Muscle layer of colon (tissue), 2 donors: Measurements from ENCODE around the gene ACCS.

Experiments used
- H3K27ac ChIP-seq: one replicate; pipeline ENCODE4 v1.7.0; 2013; ENCODE audit warnings: low read depth, mild to moderate bottlenecking, low read length, moderate library complexity
- H3K27me3 ChIP-seq, 2 donors: one replicate each; pipeline ENCODE4 v1.7.0; 2013; ENCODE audit warnings: low read length in 2 of 2, mild to moderate bottlenecking in 2 of 2; ENCODE audit not compliant: insufficient read depth in 2 of 2, control insufficient read depth in 1 of 2
- H3K36me3 ChIP-seq: one replicate; pipeline ENCODE4 v1.7.0; 2013; ENCODE audit warnings: mild to moderate bottlenecking, low read length; ENCODE audit not compliant: insufficient read depth
- H3K4me1 ChIP-seq: one replicate; pipeline ENCODE4 v1.7.0; 2013; ENCODE audit warnings: mild to moderate bottlenecking, low read length; ENCODE audit not compliant: insufficient read depth
- H3K4me3 ChIP-seq, 2 donors: one replicate each; pipeline ENCODE4 v1.7.0; 2013; ENCODE audit warnings: low read length in 2 of 2, low read depth in 1 of 2, mild to moderate bottlenecking in 1 of 2, moderate library complexity in 1 of 2
- H3K9ac ChIP-seq: one replicate; pipeline ENCODE4 v1.7.0; 2013; ENCODE audit warnings: low read length
- H3K9me3 ChIP-seq: one replicate; pipeline ENCODE4 v1.7.0; 2013; ENCODE audit warnings: mild to moderate bottlenecking, low read length
- donor health status: abdominal sarcoma.
- donor health status: Adenocarcinoma of cecum.

The ACCS gene

GRCh38 chr11:44047298-44047697, 18.8 kb upstream of the ACCS start:
- no peaks in the 10 kb centered on the region for H3K27me3 ChIP-seq
- no peak overlapping the region for H3K9ac ChIP-seq
- no peak overlapping the region for H3K27ac ChIP-seq
- no peaks in the 10 kb centered on the region for H3K9me3 ChIP-seq
- H3K36me3 ChIP-seq = no peaks in the 10 kb centered on the region
- no peak overlapping the region for H3K4me3 ChIP-seq
- no peaks in the 10 kb centered on the region for H3K4me1 ChIP-seq

GRCh38 chr11:44047931-44048431, 18.1 kb upstream of the ACCS start, which contains the start of gene ACCSL:
ACCSL (plus strand) TSS chr11:44047981; CDS start chr11:44048037, 56 bp downstream.
- Histone ChIP-seq H3K9ac (no peak within 1 kb of the TSS), H3K36me3 (no peaks in the 10 kb centered on the region), H3K4me1 (no peaks in the 10 kb centered on the region), H3K27me3 (no peaks in the 10 kb centered on the region), H3K9me3 (no peaks in the 10 kb centered on the region), H3K27ac (no peak within 1 kb of the TSS), H3K4me3 (no peak within 1 kb of the TSS)

GRCh38 chr11:44049832-44050231, 16.2 kb upstream of the ACCS start:
- no peaks in the 10 kb centered on the region for H3K27me3 ChIP-seq
- H3K9ac ChIP-seq = no peak overlapping the region
- H3K36me3 ChIP-seq = no peaks in the 10 kb centered on the region
- H3K9me3 ChIP-seq = no peaks in the 10 kb centered on the region
- no peaks in the 10 kb centered on the region for H3K4me1 ChIP-seq
- no peak overlapping the region for H3K4me3 ChIP-seq
- H3K27ac ChIP-seq = no peak overlapping the region

GRCh38 chr11:44051171-44051570, 14.9 kb upstream of the ACCS start:
- no peaks in the 10 kb centered on the region for H3K27me3 ChIP-seq
- H3K4me1 ChIP-seq = no peaks in the 10 kb centered on the region
- H3K9ac ChIP-seq = no peak overlapping the region
- no peak overlapping the region for H3K27ac ChIP-seq
- no peaks in the 10 kb centered on the region for H3K9me3 ChIP-seq
- H3K4me3 ChIP-seq = no peak overlapping the region
- no peaks in the 10 kb centered on the region for H3K36me3 ChIP-seq

- Histone ChIP-seq H3K4me1 (no peaks in the 10 kb centered on the region), H3K27me3 (no peaks in the 10 kb centered on the region), H3K36me3 (no peaks in the 10 kb centered on the region), H3K9ac (no peak overlapping the region), H3K9me3 (no peaks in the 10 kb centered on the region), H3K4me3 (no peak overlapping the region), H3K27ac (no peak overlapping the region)
Measured at GRCh38 chr11:44057340-44057739, 8.7 kb upstream of the ACCS start.

GRCh38 chr11:44058275-44058674, 7.8 kb upstream of the ACCS start:
- H3K4me1 ChIP-seq = no peaks in the 10 kb centered on the region
- no peak overlapping the region for H3K27ac ChIP-seq
- H3K4me3 ChIP-seq = no peak overlapping the region
- no peaks in the 10 kb centered on the region for H3K36me3 ChIP-seq
- no peak overlapping the region for H3K9ac ChIP-seq
- no peaks in the 10 kb centered on the region for H3K27me3 ChIP-seq
- H3K9me3 ChIP-seq = no peaks in the 10 kb centered on the region

GRCh38 chr11:44065161-44065661, 859 bp upstream of the ACCS start:
- Histone ChIP-seq H3K9me3 (no peaks in the 10 kb centered on the region), H3K9ac (peak overlapping the region; percentile 49), H3K27ac (peak overlapping the region; percentile 94), H3K4me1 (peaks cover 11% of the 10 kb centered on the region), H3K4me3 (peak overlapping the region in 1 of 2 donors; percentile 89), H3K27me3 (no peaks in the 10 kb centered on the region), H3K36me3 (peaks cover 6% of the 10 kb centered on the region)

GRCh38 chr11:44066732-44067141, 667 bp downstream of the ACCS start:
- H3K4me3 ChIP-seq = peak overlapping the region; percentile 70 to 89
- peaks cover 16% of the 10 kb centered on the region for H3K36me3 ChIP-seq
- no peaks in the 10 kb centered on the region for H3K27me3 ChIP-seq
- H3K9me3 ChIP-seq = no peaks in the 10 kb centered on the region
- H3K9ac ChIP-seq = peak overlapping the region; percentile 80
- H3K27ac ChIP-seq = peak overlapping the region; percentile 94
- peaks cover 11% of the 10 kb centered on the region for H3K4me1 ChIP-seq

GRCh38 chr11:44067266-44067665, 1.2 kb downstream of the ACCS start:
- H3K9ac ChIP-seq = no peak overlapping the region
- no peaks in the 10 kb centered on the region for H3K27me3 ChIP-seq
- no peak overlapping the region for H3K27ac ChIP-seq
- H3K9me3 ChIP-seq = no peaks in the 10 kb centered on the region
- peak overlapping the region; percentile 70 to 89 for H3K4me3 ChIP-seq
- peaks cover 16% of the 10 kb centered on the region for H3K36me3 ChIP-seq
- peaks cover 11% of the 10 kb centered on the region for H3K4me1 ChIP-seq

GRCh38 chr11:44068180-44068579, 2.1 kb downstream of the ACCS start:
- no peaks in the 10 kb centered on the region for H3K9me3 ChIP-seq
- no peak overlapping the region for H3K27ac ChIP-seq
- H3K9ac ChIP-seq = no peak overlapping the region

GRCh38 chr11:44071157-44071556, 5.1 kb downstream of the ACCS start:
- no peaks in the 10 kb centered on the region for H3K27me3 ChIP-seq
- peaks cover 11% of the 10 kb centered on the region for H3K4me1 ChIP-seq
- no peak overlapping the region for H3K27ac ChIP-seq
- H3K4me3 ChIP-seq = no peak overlapping the region
- H3K9me3 ChIP-seq = no peaks in the 10 kb centered on the region
- peaks cover 39% of the 10 kb centered on the region for H3K36me3 ChIP-seq
- no peak overlapping the region for H3K9ac ChIP-seq

More at GRCh38 chr11:44068180-44068579, 2.1 kb downstream of the ACCS start:
- Histone ChIP-seq H3K4me3 (no peak overlapping the region), H3K27me3 (no peaks in the 10 kb centered on the region), H3K36me3 (peaks cover 16% of the 10 kb centered on the region), H3K4me1 (peaks cover 11% of the 10 kb centered on the region)
